SK-N-SH (cell line): ENCODE results near the gene RNF145. TPM values are rescaled to one million over a fixed set of nuclear protein-coding genes. Genes with fewer than 3 reads are reported as not detected.

Experiments used
- CTCF ChIA-PET: fragments of 300-600, 350-600 bp; formaldehyde crosslinking; extraction: SDS; loops from one replicate; lab custom pipeline; 2021; lab: Yijun Ruan, JAX
- POLR2A ChIA-PET: fragments of 350-600 bp; sonication (Branson Sonifier 250); formaldehyde crosslinking; extraction: SDS; loops from one replicate; lab custom pipeline; 2020; ENCODE audit warnings: antibody characterized with exemption, inconsistent platforms; lab: Yijun Ruan, JAX
- DNase-seq: peaks from one replicate; pipeline ENCODE4 v3.0.0; 2012
- H2AFZ ChIP-seq: fragments of 200-600 bp; sonication (generic); 2 replicates; pipeline ENCODE4 v1.8.1; 2016; ENCODE audit warnings: antibody characterized with exemption, mild to moderate bottlenecking, low read depth
- H3F3A ChIP-seq: fragments of 200-600 bp; sonication (generic); replicated peaks from 2 replicates; pipeline ENCODE3; 2016; ENCODE audit warnings: antibody characterized with exemption, mild to moderate bottlenecking; ENCODE audit not compliant: insufficient read depth
- H3K27ac ChIP-seq, 2 experiments: fragments of 200-500 bp in 1 of 2; fragments of 200-600 bp in 1 of 2; sonication (Bioruptor generic) in 1 of 2; sonication (generic), shearing (Covaris generic) in 1 of 2; 2 replicates each; pipeline versions ENCODE4 v1.5.1 to v1.6.1; 2014 to 2016; ENCODE audit warnings: low read depth in 2 of 2, inconsistent platforms in 1 of 2, low read length in 1 of 2, mild to moderate bottlenecking in 1 of 2, mixed read lengths in 1 of 2
- H3K27me3 ChIP-seq: fragments of 200-600 bp; sonication (generic), shearing (Covaris generic); 2 replicates; pipeline ENCODE4 v1.6.1; 2016; ENCODE audit warnings: mixed run types; ENCODE audit not compliant: insufficient read depth
- H3K36me3 ChIP-seq, 2 experiments: fragments of 200-500 bp in 1 of 2; fragments of 200-600 bp in 1 of 2; sonication (Bioruptor generic) in 1 of 2; sonication (generic) in 1 of 2; replicated peaks in 1 of 2; 2 replicates each; pipeline versions ENCODE3 to v1.5.1; 2014 to 2016; ENCODE audit warnings: low read length in 1 of 2, mild to moderate bottlenecking in 1 of 2; ENCODE audit not compliant: insufficient read depth in 2 of 2, control insufficient read depth in 1 of 2
- H3K4me1 ChIP-seq, 2 experiments: fragments of 200-500 bp in 1 of 2; fragments of 200-600 bp in 1 of 2; sonication (Bioruptor generic) in 1 of 2; sonication (generic), shearing (Covaris generic) in 1 of 2; 2 replicates each; pipeline versions ENCODE4 v1.5.1 to v1.6.1; 2014 to 2016; ENCODE audit warnings: low read depth in 1 of 2, low read length in 1 of 2, mixed run types in 1 of 2; ENCODE audit not compliant: insufficient read depth in 2 of 2, control insufficient read depth in 1 of 2
- H3K4me2 ChIP-seq: fragments of 200-600 bp; sonication (generic), shearing (Covaris generic); 2 replicates; pipeline ENCODE4 v1.6.1; 2017; ENCODE audit warnings: mixed run types
- H3K4me3 ChIP-seq, 2 experiments: fragments of 200-500 bp in 1 of 2; fragments of 200-600 bp in 1 of 2; sonication (Bioruptor generic) in 1 of 2; sonication (generic), shearing (Covaris generic) in 1 of 2; 2 replicates each; pipeline versions ENCODE4 v1.5.1 to v1.8.1; 2014 to 2016; ENCODE audit warnings: low read depth in 2 of 2, inconsistent platforms in 1 of 2, low read length in 1 of 2, mild to moderate bottlenecking in 1 of 2, mixed read lengths in 1 of 2, moderate library complexity in 1 of 2
- H3K79me2 ChIP-seq: fragments of 200-600 bp; sonication (generic); 2 replicates; pipeline ENCODE4 v1.8.1; 2017; ENCODE audit warnings: mild to moderate bottlenecking; ENCODE audit not compliant: insufficient read depth
- H3K9ac ChIP-seq: fragments of 200-600 bp; sonication (generic); 2 replicates; pipeline ENCODE4 v1.6.1; 2017; ENCODE audit warnings: mixed run types
- H3K9me2 ChIP-seq: fragments of 200-600 bp; sonication (generic); 2 replicates; pipeline ENCODE4 v1.6.1; 2017; ENCODE audit warnings: mixed run types
- H3K9me3 ChIP-seq: fragments of 200-600 bp; sonication (generic); 2 replicates; pipeline ENCODE4 v1.6.1; 2017; ENCODE audit warnings: mixed run types, mild to moderate bottlenecking, moderate library complexity
- H4K20me1 ChIP-seq: fragments of 200-600 bp; sonication (generic); 2 replicates; pipeline ENCODE4 v1.6.1; 2017; ENCODE audit warnings: mild to moderate bottlenecking, mixed run types; ENCODE audit not compliant: insufficient read depth
- EP300 ChIP-seq, 2 experiments: IDR thresholded peaks; 2 replicates each; pipeline versions ENCODE4 v1.4.0 to v1.6.1; 2012; ENCODE audit warnings: borderline replicate concordance in 1 of 2, low read depth in 1 of 2, low read length in 1 of 2
- EZH2phosphoT487 ChIP-seq: fragments of 200-600 bp; sonication (generic); IDR thresholded peaks from 2 replicates; pipeline ENCODE4 v1.6.1; 2017; ENCODE audit warnings: low read depth, mixed run types, mild to moderate bottlenecking, antibody characterized with exemption, moderate library complexity, borderline replicate concordance
- FOSL2 ChIP-seq: IDR thresholded peaks from 2 replicates; pipeline ENCODE4 v1.4.0; 2012; ENCODE audit warnings: low read depth, mild to moderate bottlenecking, moderate library complexity, borderline replicate concordance
- GABPA ChIP-seq: IDR thresholded peaks from 2 replicates; pipeline ENCODE4 v1.4.0; 2012; ENCODE audit warnings: low read depth, mild to moderate bottlenecking
- IRF3 ChIP-seq: fragments of 150-350 bp; IDR thresholded peaks from 2 replicates; pipeline ENCODE4 v1.6.1; 2016; ENCODE audit warnings: mild to moderate bottlenecking, low read depth, low read length
- JUND ChIP-seq: IDR thresholded peaks from 2 replicates; pipeline ENCODE4 v1.4.0; 2012
- MAX ChIP-seq: IDR thresholded peaks from 2 replicates; pipeline ENCODE4 v1.4.0; 2012; ENCODE audit warnings: low read depth
- MEF2A ChIP-seq: IDR thresholded peaks from 2 replicates; pipeline ENCODE4 v1.4.0; 2012; ENCODE audit warnings: low read depth, borderline replicate concordance
- MXI1 ChIP-seq: IDR thresholded peaks from 2 replicates; pipeline ENCODE4 v1.6.1; 2012; ENCODE audit warnings: mild to moderate bottlenecking, low read depth, low read length, improper control_type of control experiment
- NFIC ChIP-seq: IDR thresholded peaks from 2 replicates; pipeline ENCODE4 v1.4.0; 2012; ENCODE audit warnings: borderline replicate concordance
- NRF1 ChIP-seq: IDR thresholded peaks from 2 replicates; pipeline ENCODE4 v1.6.1; 2012; ENCODE audit warnings: low read depth, mild to moderate bottlenecking, low read length
- PBX3 ChIP-seq: IDR thresholded peaks from 2 replicates; pipeline ENCODE4; 2012
- POLR2AphosphoS5 ChIP-seq: IDR thresholded peaks from 2 replicates; pipeline ENCODE4 v1.6.1; 2012; ENCODE audit warnings: low read depth, low read length
- REST ChIP-seq: IDR thresholded peaks from 2 replicates; pipeline ENCODE4 v1.6.1; 2012; ENCODE audit warnings: mild to moderate bottlenecking, low read depth, low read length, moderate library complexity
- RXRA ChIP-seq: IDR thresholded peaks from 2 replicates; pipeline ENCODE4 v1.4.0; 2012; ENCODE audit warnings: low read depth, mild to moderate bottlenecking, borderline replicate concordance
- SIN3A ChIP-seq: IDR thresholded peaks from 2 replicates; pipeline ENCODE4 v1.6.1; 2012; ENCODE audit warnings: low read depth, mild to moderate bottlenecking, low read length, moderate library complexity, borderline replicate concordance
- TAF1 ChIP-seq: IDR thresholded peaks from 2 replicates; pipeline ENCODE4 v1.6.1; 2012; ENCODE audit warnings: low read depth, mild to moderate bottlenecking, low read length, moderate library complexity, borderline replicate concordance
- TEAD4 ChIP-seq: IDR thresholded peaks from 2 replicates; pipeline ENCODE4 v1.4.0; 2012; ENCODE audit warnings: mild to moderate bottlenecking, borderline replicate concordance; ENCODE audit not compliant: insufficient read depth
- USF1 ChIP-seq: IDR thresholded peaks from 2 replicates; pipeline ENCODE4 v1.4.0; 2012; ENCODE audit warnings: low read depth, borderline replicate concordance
- USF2 ChIP-seq: fragments of 150-350 bp; IDR thresholded peaks from 2 replicates; pipeline ENCODE4 v1.6.1; 2017; ENCODE audit warnings: antibody characterized with exemption, low read length, low read depth, borderline replicate concordance
- ZBTB33 ChIP-seq: IDR thresholded peaks from 2 replicates; pipeline ENCODE4 v1.4.0; 2012; ENCODE audit warnings: low read depth, borderline replicate concordance
- WGBS: methylation state at CpG from one replicate; pipeline ENCODE4 v1.1.6; 2017; ENCODE audit warnings: low lambda C conversion rate; 5-methylcytosine and 5-hydroxymethylcytosine counted together
- polyA plus RNA-seq, 3 experiments: library from polyadenylated mRNA; depleted of rRNA; stranded (reverse); fragments of >200 nt; gene quantifications; 2 replicates each; pipeline ENCODE4 v1.2.3, GENCODE V29; 2012

The RNF145 gene
- polyA plus RNA-seq (2012; rRNA removed) = 34.3 and 36.1 TPM in 2 replicates
- 57.7 and 60.2 TPM in 2 replicates for polyA plus RNA-seq (2012; cell fraction: cytosol; rRNA removed)
- 22.1 and 35.2 TPM in 2 replicates for polyA plus RNA-seq (2012; cell fraction: nucleus; rRNA removed)

- Histone ChIP-seq H3K27me3 (no peaks in the 10 kb centered on the region), H3K9me2 (no peaks in the 10 kb centered on the region), H3K79me2 (peaks cover 45% of the 10 kb centered on the region), H3K4me3 (peak within 1 kb of the TSS; percentile 78 to 88), H3K4me1 (peaks cover 14 to 38% of the 10 kb centered on the region in 2 experiments; a peak in 3 of 4 replicates), H4K20me1 (peaks cover 17% of the 10 kb centered on the region; the same call in 1 of the 2 replicates), H3K4me2 (peak within 1 kb of the TSS; percentile 94), H3K9ac (peak within 1 kb of the TSS; percentile 93), H3F3A (peaks cover 22% of the 10 kb centered on the region), H3K36me3 (no peaks in the 10 kb centered on the region), H3K27ac (peak within 1 kb of the TSS; percentile 90 to 98), H2AFZ (peak within 1 kb of the TSS; percentile 89), H3K9me3 (no peaks in the 10 kb centered on the region)
- ChIA-PET POLR2A (no interaction called here), CTCF (interaction anchor here (0.6 to 1.0 kb wide), 2 partner anchors 14 to 53 kb away, joined by 3 read pairs; no protein-coding TSS in a partner anchor)
- DNase-seq = peak; percentile 94
- 2% methylated on average over 20 of the region's 65 CpGs for WGBS
- TF ChIP-seq JUND = no peak
- no peak for TF ChIP-seq ZBTB33
- TF ChIP-seq EZH2phosphoT487 = no peak
- TF ChIP-seq TAF1 = no peak
- peak; percentile 88 for TF ChIP-seq NRF1
- no peak for TF ChIP-seq USF2
- no peak for TF ChIP-seq TEAD4
- no peak for TF ChIP-seq RXRA
- no peak for TF ChIP-seq FOSL2
- TF ChIP-seq NFIC = no peak; the same call in 1 of the 2 replicates
- TF ChIP-seq USF1 = peak; percentile 63; the same call in 1 of the 2 replicates
- no peak for TF ChIP-seq POLR2AphosphoS5
- no peak for TF ChIP-seq EP300 (IDR thresholded peaks at IDR 0.05; ENCODE audit: borderline replicate concordance in 1 of 2, low read depth in 1 of 2, low read length in 1 of 2)
- TF ChIP-seq MAX = peak; percentile 98
- peak; percentile 99 for TF ChIP-seq MXI1
- no peak for TF ChIP-seq GABPA
- TF ChIP-seq MEF2A = no peak
- TF ChIP-seq SIN3A = peak; percentile 27; the same call in 1 of the 2 replicates
- TF ChIP-seq IRF3 = no peak
- no peak for TF ChIP-seq PBX3
- no peak for TF ChIP-seq REST
These were observed at the start of gene RNF145 for GRCh38 chr5:159209438-159210209. Gene RNF145, minus strand, starts transcription at chr5:159209553. Its CDS starts 5,936 bp downstream, at chr5:159203617.
